ENCODE results near the gene CKM.

DNA sequence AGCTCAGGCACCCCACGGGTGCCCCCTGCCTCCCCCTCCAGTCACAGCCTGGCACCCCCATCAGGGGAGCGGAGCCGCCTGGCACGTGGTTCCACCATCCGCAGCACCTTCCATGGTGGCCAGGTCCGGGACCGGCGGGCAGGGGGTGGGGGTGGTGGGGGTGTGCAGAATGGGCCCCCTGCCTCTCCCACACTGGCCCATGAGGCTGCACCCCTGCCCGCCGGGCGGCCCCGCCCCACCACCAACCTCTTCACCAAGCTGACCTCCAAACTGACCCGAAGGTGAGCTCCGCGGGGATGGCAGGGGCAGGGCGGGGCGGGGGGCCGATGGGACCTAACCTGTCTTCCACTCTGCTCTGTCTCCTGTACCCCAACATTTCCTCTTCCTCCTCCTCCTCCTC is 25.0 kb downstream of the CKM start:
- TF ChIP-seq, protein P1, sequence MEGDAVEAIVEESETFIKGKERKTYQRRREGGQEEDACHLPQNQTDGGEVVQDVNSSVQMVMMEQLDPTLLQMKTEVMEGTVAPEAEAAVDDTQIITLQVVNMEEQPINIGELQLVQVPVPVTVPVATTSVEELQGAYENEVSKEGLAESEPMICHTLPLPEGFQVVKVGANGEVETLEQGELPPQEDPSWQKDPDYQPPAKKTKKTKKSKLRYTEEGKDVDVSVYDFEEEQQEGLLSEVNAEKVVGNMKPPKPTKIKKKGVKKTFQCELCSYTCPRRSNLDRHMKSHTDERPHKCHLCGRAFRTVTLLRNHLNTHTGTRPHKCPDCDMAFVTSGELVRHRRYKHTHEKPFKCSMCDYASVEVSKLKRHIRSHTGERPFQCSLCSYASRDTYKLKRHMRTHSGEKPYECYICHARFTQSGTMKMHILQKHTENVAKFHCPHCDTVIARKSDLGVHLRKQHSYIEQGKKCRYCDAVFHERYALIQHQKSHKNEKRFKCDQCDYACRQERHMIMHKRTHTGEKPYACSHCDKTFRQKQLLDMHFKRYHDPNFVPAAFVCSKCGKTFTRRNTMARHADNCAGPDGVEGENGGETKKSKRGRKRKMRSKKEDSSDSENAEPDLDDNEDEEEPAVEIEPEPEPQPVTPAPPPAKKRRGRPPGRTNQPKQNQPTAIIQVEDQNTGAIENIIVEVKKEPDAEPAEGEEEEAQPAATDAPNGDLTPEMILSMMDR (conservative IDR thresholded peaks at IDR 0.05; ENCODE audit: low read depth, low read length) = no peak
- TF ChIP-seq EZH2 (IDR thresholded peaks at IDR 0.05; ENCODE audit: low read length, unreplicated experiment) (no peak), EZH2phosphoT487 (IDR thresholded peaks at IDR 0.05; ENCODE audit: borderline replicate concordance, low read length) (no peak)

All from PC-3 (cell line).